ENCODE results near the gene SCN1A. TPM values are rescaled to one million over a fixed set of nuclear protein-coding genes. Genes with fewer than 3 reads are reported as not detected.
A peak's percentile ranks its signal among the peaks of the same experiment; 100 is the strongest.

The SCN1A gene
- polyA plus RNA-seq, 1 experiment = 0.28 TPM

DNA sequence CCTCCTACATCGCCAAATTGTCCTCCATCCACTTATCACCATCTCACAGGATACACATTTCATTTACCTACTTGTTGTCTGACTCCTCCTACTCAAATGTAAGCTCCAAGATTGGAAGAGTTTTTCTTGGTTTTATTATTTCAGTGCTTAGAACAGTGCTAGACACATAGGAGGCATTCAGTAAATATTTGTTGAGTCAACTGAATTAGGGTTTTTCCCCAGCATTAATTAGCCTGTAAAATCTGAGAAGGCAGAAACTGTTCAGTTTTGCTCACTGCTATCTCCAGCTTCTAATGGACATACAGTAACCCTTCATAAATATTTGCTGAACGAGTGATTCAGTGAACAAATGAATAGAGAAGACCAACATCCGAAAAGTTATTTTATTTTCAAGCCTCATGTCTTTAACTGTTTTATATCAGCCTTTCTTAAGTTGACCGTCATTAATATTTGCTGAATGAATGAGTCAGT, 175.0 kb downstream of the SCN1A start:
- Histone ChIP-seq H3K36me3 (ENCODE audit: control insufficient read depth, insufficient read depth, low read length) (no peaks in the 10 kb centered on the region; the same call in 1 of the 2 replicates), H3K4me3 (ENCODE audit: low read depth, low read length) (peak overlapping the region; percentile 57), H3K27me3 (ENCODE audit: control insufficient read depth, insufficient read depth, low read length) (no peaks in the 10 kb centered on the region)
- CTCF ChIA-PET = interaction anchor here (1.0 to 2.0 kb wide), 9 partner anchors 8 to 236 kb away, joined by 3 to 10 read pairs (median 4); partner anchors contain the start of gene SCN1A
- peak; percentile 6 for DNase-seq (ENCODE audit: low read depth)
- POLR2A ChIA-PET = no interaction called here
- no peak for TF ChIP-seq CTCF (IDR thresholded peaks at IDR 0.05; ENCODE audit: insufficient read depth, low read depth, low read length)

GRCh38 chr2:165952085-165952484, 175.7 kb downstream of the SCN1A start:
- no peak for DNase-seq (ENCODE audit: low read depth)
- peak overlapping the region; percentile 57 for H3K4me3 ChIP-seq (ENCODE audit: low read depth, low read length)
- TF ChIP-seq CTCF (IDR thresholded peaks at IDR 0.05; ENCODE audit: insufficient read depth, low read depth, low read length) = no peak
- no peaks in the 10 kb centered on the region for H3K27me3 ChIP-seq (ENCODE audit: control insufficient read depth, insufficient read depth, low read length)
- ChIA-PET POLR2A (no interaction called here), CTCF (interaction anchor here (0.7 to 2.0 kb wide), 3 partner anchors 9 to 107 kb away, joined by 3 to 10 read pairs (median 4); no protein-coding TSS in a partner anchor)
- H3K36me3 ChIP-seq (ENCODE audit: control insufficient read depth, insufficient read depth, low read length) = no peaks in the 10 kb centered on the region; the same call in 1 of the 2 replicates

- Histone ChIP-seq H3K4me3 (ENCODE audit: low read depth, low read length) (no peak overlapping the region), H3K36me3 (ENCODE audit: control insufficient read depth, insufficient read depth, low read length) (no peaks in the 10 kb centered on the region; the same call in 1 of the 2 replicates), H3K27me3 (ENCODE audit: control insufficient read depth, insufficient read depth, low read length) (no peaks in the 10 kb centered on the region)
- no peak for DNase-seq (ENCODE audit: low read depth)
- POLR2A ChIA-PET = no interaction called here
- TF ChIP-seq CTCF (IDR thresholded peaks at IDR 0.05; ENCODE audit: insufficient read depth, low read depth, low read length) = no peak
- CTCF ChIA-PET = no interaction called here
Measured at GRCh38 chr2:165950438-165950837, 177.4 kb downstream of the SCN1A start.

- H3K27me3 ChIP-seq (ENCODE audit: control insufficient read depth, insufficient read depth, low read length) = no peaks in the 10 kb centered on the region
- H3K36me3 ChIP-seq (ENCODE audit: control insufficient read depth, insufficient read depth, low read length) = peaks cover 12% of the 10 kb centered on the region
- no peak overlapping the region for H3K4me3 ChIP-seq (ENCODE audit: low read depth, low read length)
- ChIA-PET POLR2A (no interaction called here), CTCF (no interaction called here)
- TF ChIP-seq CTCF (IDR thresholded peaks at IDR 0.05; ENCODE audit: insufficient read depth, low read depth, low read length) = no peak
- no peak for DNase-seq (ENCODE audit: low read depth)
Measured at GRCh38 chr2:165941827-165942226, 186.0 kb downstream of the SCN1A start.

DNA sequence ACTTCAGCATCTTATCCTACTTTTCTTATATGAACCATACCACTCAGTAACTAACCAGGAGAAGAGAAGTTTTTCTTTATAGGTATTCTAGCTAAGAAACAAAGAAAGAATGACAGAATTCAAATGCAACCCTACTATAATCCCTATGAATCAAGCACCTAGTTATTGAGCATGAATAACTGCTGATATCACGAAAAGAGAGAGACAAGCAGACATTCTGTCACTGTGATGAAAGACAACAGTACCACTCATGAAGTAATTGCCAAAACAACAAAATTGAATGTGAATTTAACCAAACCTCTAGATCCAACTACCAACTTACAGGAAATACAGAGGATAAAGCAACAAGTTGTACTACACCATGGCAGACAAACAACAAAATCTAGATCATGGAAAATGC, 189.6 kb downstream of the SCN1A start:
- no peak for TF ChIP-seq CTCF (IDR thresholded peaks at IDR 0.05; ENCODE audit: insufficient read depth, low read depth, low read length)
- DNase-seq (ENCODE audit: low read depth) = no peak
- ChIA-PET CTCF (interaction anchor here (0.9 kb wide), 1 partner anchor 15 kb away, joined by 4 read pairs; the partner anchor contains the start of gene TTC21B), POLR2A (no interaction called here)
- Histone ChIP-seq H3K36me3 (ENCODE audit: control insufficient read depth, insufficient read depth, low read length) (peaks cover 14% of the 10 kb centered on the region), H3K4me3 (ENCODE audit: low read depth, low read length) (no peak overlapping the region), H3K27me3 (ENCODE audit: control insufficient read depth, insufficient read depth, low read length) (no peaks in the 10 kb centered on the region)

Small RNAs within 50 kb of the gene (small RNA-seq; reads per million reads assigned to genes)
- not detected for gene RF00019 (ENCODE audit: insufficient read length, low read depth, low replicate concordance)

Other genes starting within 250 kb of the SCN1A start
- 12.1 and 21.1 TPM in 2 replicates for gene TTC21B, start 174.2 kb downstream of the SCN1A start, polyA plus RNA-seq (2011; rRNA removed)
- gene SCN9A, start 247.9 kb upstream of the SCN1A start, polyA plus RNA-seq (2011; rRNA removed) = 19.4 and 38.8 TPM in 2 replicates